Aorta (tissue), 5 donors: Measurements from ENCODE around the gene PRRT3. TPM values are rescaled to one million over a fixed set of nuclear protein-coding genes. Genes with fewer than 3 reads are reported as not detected.

ENCODE experiments used
- ATAC-seq: fragments of 200-7000 bp; cut with Tn5 transposase; one replicate; pipeline ENCODE4 v1.9.1; 2022; ENCODE audit warnings: moderate library complexity; ENCODE audit not compliant: low FRiP score
- DNase-seq, 2 donors: peaks; one replicate each; pipeline ENCODE4 v3.0.0-alpha.2; 2020
- H3K27ac ChIP-seq, 2 donors: one replicate each; pipeline ENCODE4 v1.5.1; 2013; ENCODE audit warnings: low read length in 2 of 2, mild to moderate bottlenecking in 2 of 2, moderate library complexity in 2 of 2, control low read depth in 1 of 2, inconsistent platforms in 1 of 2, low read depth in 1 of 2
- H3K27me3 ChIP-seq, 2 donors: one replicate each; pipeline ENCODE4 v1.6.1; 2013; ENCODE audit warnings: control low read depth in 1 of 2, low read length in 1 of 2, mild to moderate bottlenecking in 1 of 2, moderate library complexity in 1 of 2; ENCODE audit not compliant: insufficient read depth in 2 of 2, control insufficient read depth in 1 of 2
- H3K36me3 ChIP-seq, 2 donors: one replicate each; pipeline ENCODE4 v1.6.1; 2013; ENCODE audit warnings: control low read depth in 1 of 2, low read length in 1 of 2, mild to moderate bottlenecking in 1 of 2; ENCODE audit not compliant: insufficient read depth in 2 of 2, control insufficient read depth in 1 of 2
- H3K4me1 ChIP-seq, 2 donors: one replicate each; pipeline ENCODE4 v1.6.1; 2013; ENCODE audit warnings: low read length in 2 of 2, control low read depth in 1 of 2, mild to moderate bottlenecking in 1 of 2, moderate library complexity in 1 of 2; ENCODE audit not compliant: insufficient read depth in 2 of 2, control insufficient read depth in 1 of 2
- H3K4me3 ChIP-seq, 2 donors: one replicate each; pipeline ENCODE4 v1.5.1; 2013; ENCODE audit warnings: low read length in 2 of 2, control low read depth in 1 of 2, mild to moderate bottlenecking in 1 of 2
- H3K9me3 ChIP-seq: one replicate; pipeline ENCODE4 v1.6.1; 2013; ENCODE audit warnings: mild to moderate bottlenecking, low read length; ENCODE audit not compliant: control insufficient read depth
- WGBS, 2 donors: extraction: QIAGEN DNeasy Blood & Tissue Kit; methylation state at CpG; one replicate each; pipeline ENCODE4 v1.1.7; 2013; 5-methylcytosine and 5-hydroxymethylcytosine counted together
- intact Hi-C, 2 donors: fragments of 100-400 bp; cut with DNase I; formaldehyde crosslinking; loops; one replicate each; pipeline versions ENCODE4 v1.14.2 to v1.15.0; 2022
- long read RNA-seq, 2 donors: library from polyadenylated mRNA; unstranded; transcript quantifications; one replicate each; pipeline ENCODE4 v2.0.0, GENCODE V29; 2020 to 2021
- polyA plus RNA-seq, 2 donors: library from polyadenylated mRNA; stranded (reverse); fragments of 200-250 nt; gene quantifications; one replicate each; pipeline ENCODE4 v1.2.3, GENCODE V29; 2013
- total RNA-seq, 2 donors: library from RNA; stranded (reverse); fragmentation: NEBNext Ultra II Directional; extraction: Animal tissue kit (Norgen Biotek cat#: 25700); gene quantifications; one replicate each; pipeline ENCODE4 v1.2.1, GENCODE V29; 2021
- donor health status: healthy with polysubstance abuse.
- donor health status: Bipolar disorder and iron deficiency.
- donor health status: DM: no; HTN: no; CAD: no.
- donor health status: DM: no; HTN: no; CAD: no.
- donor health status: DM: yes; HTN: yes; CAD: no.

PRRT3 gene
- total RNA-seq (1 to 10 TPM; 1.7 to 2.1 TPM), polyA plus RNA-seq (1 to 10 TPM in 1 of 2 donors, under 1 TPM in 1; 0.25 to 2.4 TPM)
- long read RNA-seq, donor 1, partial matches to known transcripts = 3 of 24 reads
- long read RNA-seq, donor 1, other reads (novel, unspliced or antisense) = 18 of 24 reads
- long read RNA-seq, donor 2, partial matches to known transcripts = 3 of 13 reads
- long read RNA-seq, donor 2, other reads (novel, unspliced or antisense) = 9 of 13 reads

GRCh38 chr3:9951962-9952805 is at the start of gene PRRT3:
Gene PRRT3, minus strand, starts transcription at chr3:9952408. Its CDS starts 2,293 bp downstream, at chr3:9950115.
- H3K4me3 ChIP-seq = peak within 1 kb of the TSS; percentile 44 to 57
- peak in 1 of 2 donors; percentile 80 for DNase-seq
- ATAC-seq = no peak
- H3K27ac ChIP-seq = no peak within 1 kb of the TSS
- no peaks in the 10 kb centered on the region for H3K36me3 ChIP-seq
- H3K27me3 ChIP-seq = no peaks in the 10 kb centered on the region
- H3K9me3 ChIP-seq = no peaks in the 10 kb centered on the region
- 3 to 4% methylated on average over 38 to 52 of the region's 52 CpGs for WGBS, 2 donors
- intact Hi-C loops = no loop called here
- no peaks in the 10 kb centered on the region for H3K4me1 ChIP-seq

GRCh38 chr3:10000686-10001085 is 48.5 kb upstream of the PRRT3 start:
- DNase-seq (no peak), ATAC-seq (no peak)
- Histone ChIP-seq H3K9me3 (no peaks in the 10 kb centered on the region), H3K27me3 (no peaks in the 10 kb centered on the region), H3K36me3 (no peaks in the 10 kb centered on the region), H3K4me3 (no peak overlapping the region), H3K4me1 (no peaks in the 10 kb centered on the region), H3K27ac (no peak overlapping the region)
- intact Hi-C loops = no loop called here
- 92 to 96% methylated on average over 7 of the region's 7 CpGs for WGBS, 2 donors

- H3K9me3 ChIP-seq = no peaks in the 10 kb centered on the region
- no peak for DNase-seq
- intact Hi-C loops = no loop called here
- H3K4me3 ChIP-seq = no peak overlapping the region
- H3K27me3 ChIP-seq = no peaks in the 10 kb centered on the region
- 88 to 91% methylated on average over 10 of the region's 10 CpGs for WGBS, 2 donors
- H3K36me3 ChIP-seq = no peaks in the 10 kb centered on the region
- no peak for ATAC-seq
- H3K27ac ChIP-seq = no peak overlapping the region
- H3K4me1 ChIP-seq = no peaks in the 10 kb centered on the region
Measured at GRCh38 chr3:9994086-9994844, 42.1 kb upstream of the PRRT3 start.

- intact Hi-C loops = no loop called here
- WGBS, 2 donors = 1% methylated on average over 17 of the region's 17 CpGs
- peak; percentile 64 for ATAC-seq
Measured at GRCh38 chr3:9986230-9986725, 34.1 kb upstream of the PRRT3 start.

GRCh38 chr3:9980251-9980650 is 28.0 kb upstream of the PRRT3 start:
- ATAC-seq = no peak
- WGBS, 2 donors = 97 to 98% methylated on average over 2 of the region's 2 CpGs
- intact Hi-C loops = loop anchor here in 1 of 2 donors (5.0 kb wide), 1 partner anchor 47 kb away; the partner anchor contains the start of gene FANCD2
- Histone ChIP-seq H3K4me1 (no peaks in the 10 kb centered on the region), H3K36me3 (no peaks in the 10 kb centered on the region), H3K27ac (no peak overlapping the region), H3K27me3 (no peaks in the 10 kb centered on the region), H3K4me3 (no peak overlapping the region), H3K9me3 (no peaks in the 10 kb centered on the region)
- no peak for DNase-seq

More at GRCh38 chr3:9986230-9986725, 34.1 kb upstream of the PRRT3 start:
- Histone ChIP-seq H3K36me3 (no peaks in the 10 kb centered on the region), H3K4me1 (no peaks in the 10 kb centered on the region), H3K27ac (peak overlapping the region in 1 of 2 donors; percentile 64), H3K27me3 (no peaks in the 10 kb centered on the region), H3K4me3 (peak overlapping the region; percentile 85 to 91), H3K9me3 (no peaks in the 10 kb centered on the region)
- no peak for DNase-seq

GRCh38 chr3:9978710-9979305 is 26.6 kb upstream of the PRRT3 start:
- Histone ChIP-seq H3K27me3 (no peaks in the 10 kb centered on the region), H3K27ac (no peak overlapping the region), H3K4me1 (no peaks in the 10 kb centered on the region), H3K4me3 (no peak overlapping the region), H3K36me3 (no peaks in the 10 kb centered on the region), H3K9me3 (no peaks in the 10 kb centered on the region)
- no peak for DNase-seq
- no peak for ATAC-seq
- 83 to 87% methylated on average over 8 of the region's 8 CpGs for WGBS, 2 donors
- intact Hi-C loops = no loop called here

GRCh38 chr3:9976721-9977709 is 24.8 kb upstream of the PRRT3 start:
- DNase-seq (peak; percentile 80 to 85), ATAC-seq (peak; percentile 97)
- 6 to 8% methylated on average over 7 of the region's 7 CpGs for WGBS, 2 donors
- H3K27ac ChIP-seq = peak overlapping the region; percentile 85 to 87
- H3K27me3 ChIP-seq = no peaks in the 10 kb centered on the region
- intact Hi-C loops = no loop called here
- H3K4me1 ChIP-seq = no peaks in the 10 kb centered on the region
- no peaks in the 10 kb centered on the region for H3K36me3 ChIP-seq
- no peak overlapping the region for H3K4me3 ChIP-seq
- no peaks in the 10 kb centered on the region for H3K9me3 ChIP-seq
